GM18508 (cell line): Measurements from ENCODE around the gene PPP2R5A.

ENCODE experiments used
- ATAC-seq: cut with Tn5 transposase; IDR thresholded peaks from one replicate; pipeline ENCODE4 v1.9.1; 2021; ENCODE audit warnings: moderate number of reproducible peaks; ENCODE audit not compliant: insufficient read depth, unreplicated experiment

The PPP2R5A gene

DNA sequence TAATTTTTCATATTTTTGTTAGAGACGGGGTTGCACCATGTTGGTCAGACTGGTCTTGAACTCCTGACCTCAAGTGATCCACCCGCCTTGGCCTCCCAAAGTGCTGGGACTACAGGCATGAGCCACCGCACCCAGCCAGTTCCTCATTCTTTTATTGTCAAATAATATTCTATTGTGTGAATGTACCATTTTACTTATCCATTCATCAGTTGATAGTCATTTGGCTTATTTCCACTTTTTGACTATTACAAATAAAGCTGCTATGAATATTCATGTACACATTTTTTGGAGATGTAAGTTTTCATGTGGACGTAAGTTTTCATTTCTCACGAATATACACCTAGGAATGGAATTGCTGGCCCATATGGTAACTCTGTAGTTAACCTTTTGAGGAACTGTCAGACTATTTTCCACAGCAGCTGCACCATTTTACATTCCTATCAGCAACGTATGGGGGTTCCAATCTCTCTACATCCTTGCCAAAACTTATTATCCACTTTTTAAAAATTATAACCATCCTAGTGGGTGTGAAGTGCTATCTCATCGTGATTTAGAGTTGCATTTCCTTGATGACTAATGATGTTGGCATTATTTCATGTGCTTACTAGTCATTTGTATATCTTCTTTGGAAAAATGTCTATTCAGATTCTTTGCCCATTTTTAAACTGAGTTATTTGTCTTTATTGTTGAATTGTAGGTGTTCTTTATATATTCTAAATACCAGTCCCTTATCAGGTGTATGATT lies 116.8 kb downstream of the PPP2R5A start:
- ATAC-seq = no peak

DNA sequence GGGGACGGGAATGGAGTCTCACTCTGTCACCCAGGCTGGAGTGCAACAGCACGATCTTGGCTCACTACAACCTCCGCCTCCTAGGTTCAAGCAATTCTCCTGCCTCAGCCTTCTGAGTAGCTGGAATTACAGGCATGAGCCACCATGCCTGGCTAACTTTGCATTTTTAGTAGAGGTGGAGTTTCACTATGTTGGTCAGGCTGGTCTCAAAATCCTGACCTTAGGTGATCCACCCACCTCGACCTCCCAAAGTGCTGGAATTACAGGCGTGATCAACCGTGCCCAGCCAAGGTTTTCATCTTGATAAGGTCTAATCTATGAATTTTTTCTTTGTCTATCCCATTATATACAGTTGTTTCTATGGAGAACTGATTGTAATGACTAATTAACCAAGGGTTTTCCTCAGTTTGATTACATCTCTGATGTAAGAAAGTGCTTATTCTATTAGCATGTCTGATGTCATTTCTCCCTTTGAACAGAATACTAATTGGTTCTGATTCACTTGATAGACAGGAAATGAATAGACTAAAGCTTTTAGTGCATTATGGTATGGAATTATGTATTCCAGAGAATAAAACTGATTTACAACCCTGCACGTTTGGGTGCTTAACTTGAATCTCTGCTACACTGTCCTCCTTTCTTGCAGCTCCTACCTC lies 117.6 kb downstream of the PPP2R5A start:
- ATAC-seq = no peak

DNA sequence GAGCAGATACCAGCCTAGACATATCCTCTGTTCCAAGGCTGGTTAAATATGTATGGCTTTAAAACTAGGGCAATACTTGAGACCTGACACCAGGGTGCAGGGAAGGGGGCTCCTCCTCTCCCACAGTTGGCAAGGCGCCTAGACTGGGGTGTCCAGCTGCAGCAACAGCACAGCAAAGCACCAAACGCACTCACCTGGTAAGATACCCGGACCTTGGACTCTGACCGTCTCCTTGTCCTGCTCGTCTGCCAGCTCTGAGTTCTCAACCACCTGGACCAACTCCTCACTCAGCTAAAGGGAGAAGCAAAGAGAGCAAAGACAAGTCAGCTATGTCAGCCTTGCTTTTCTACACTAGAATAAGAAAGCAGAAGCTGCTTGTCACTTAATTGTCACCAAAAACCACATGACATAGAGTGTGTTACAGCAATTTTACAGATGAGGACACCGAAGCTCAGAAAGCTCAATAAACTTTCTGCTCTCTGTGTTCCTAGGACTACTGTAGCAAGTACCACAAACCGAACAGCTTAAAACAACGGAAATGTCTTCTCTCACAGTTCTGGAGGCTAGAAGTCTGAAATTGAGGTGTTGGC lies 125.1 kb downstream of the PPP2R5A start:
- ATAC-seq = no peak
